OCI-LY3 (cell line): ENCODE measurements around the gene ALPG.
A peak's percentile ranks its signal among the peaks of the same experiment; 100 is the strongest.
"Not testable (repeated sequence)": the region's sequence is repeated elsewhere in the genome, so short reads cannot be mapped to it uniquely, and the experiment has no call there.

Experiments used
- H2AFZ ChIP-seq: fragments of 200-600, 300-600 bp; shearing (Covaris generic); 2 replicates; pipeline ENCODE4 v1.6.0; 2014; ENCODE audit warnings: antibody characterized with exemption, low read depth, low read length
- H3K27ac ChIP-seq: fragments of 200-600, 300-600 bp; sonication (generic); 2 replicates; pipeline ENCODE4 v1.5.1; 2014; ENCODE audit warnings: mild to moderate bottlenecking, low read length, moderate library complexity, mixed read lengths
- H3K27me3 ChIP-seq: fragments of 200-600, 300-600 bp; sonication (generic); 2 replicates; pipeline ENCODE4 v1.6.1; 2014; ENCODE audit warnings: low read depth, low read length, mixed read lengths
- H3K36me3 ChIP-seq: fragments of 200-600, 300-600 bp; sonication (generic); replicated peaks from 2 replicates; pipeline ENCODE3; 2014; ENCODE audit warnings: low read depth, low read length, mixed read lengths
- H3K4me1 ChIP-seq: fragments of 300-600, 200-600 bp; sonication (generic); 2 replicates; pipeline ENCODE4 v1.6.1; 2014; ENCODE audit warnings: low read length, mixed read lengths
- H3K4me2 ChIP-seq: fragments of 200-600, 300-600 bp; sonication (generic); 2 replicates; pipeline ENCODE4 v1.6.1; 2014; ENCODE audit warnings: low read length, mixed read lengths
- H3K4me3 ChIP-seq: fragments of 300-600, 200-600 bp; sonication (generic); 2 replicates; pipeline ENCODE4 v1.5.1; 2014; ENCODE audit warnings: antibody characterized with exemption, mild to moderate bottlenecking, low read length, moderate library complexity
- H3K79me2 ChIP-seq: fragments of 300-600, 200-600 bp; shearing (Covaris generic); 2 replicates; pipeline ENCODE4 v1.6.1; 2014; ENCODE audit warnings: mild to moderate bottlenecking, low read length, mixed read lengths
- H3K9ac ChIP-seq: fragments of 300-600, 200-600 bp; shearing (Covaris generic); 2 replicates; pipeline ENCODE4 v1.6.0; 2014; ENCODE audit warnings: mild to moderate bottlenecking, low read length, moderate library complexity
- H3K9me3 ChIP-seq: fragments of 200-600, 300-600 bp; shearing (Covaris generic); 2 replicates; pipeline ENCODE4 v1.6.1; 2014; ENCODE audit warnings: low read length, mixed read lengths; ENCODE audit not compliant: insufficient read depth
- H4K20me1 ChIP-seq: fragments of 200-600, 300-600 bp; sonication (generic); 2 replicates; pipeline ENCODE4 v1.6.1; 2016; ENCODE audit warnings: low read length, mixed read lengths; ENCODE audit not compliant: insufficient read depth
- EZH2phosphoT487 ChIP-seq: fragments of 200-600 bp; shearing (Covaris generic); IDR thresholded peaks from 2 replicates; pipeline ENCODE4 v1.6.1; 2018; ENCODE audit warnings: antibody characterized with exemption, mixed run types, low read depth
- TF ChIP-seq, protein P1 (sequence below): fragments of 200-600, 300-600 bp; sonication (generic); IDR thresholded peaks from 2 replicates; pipeline ENCODE4 v1.5.1; 2014; ENCODE audit warnings: antibody characterized with exemption, low read length, low read depth

ALPG gene

DNA sequence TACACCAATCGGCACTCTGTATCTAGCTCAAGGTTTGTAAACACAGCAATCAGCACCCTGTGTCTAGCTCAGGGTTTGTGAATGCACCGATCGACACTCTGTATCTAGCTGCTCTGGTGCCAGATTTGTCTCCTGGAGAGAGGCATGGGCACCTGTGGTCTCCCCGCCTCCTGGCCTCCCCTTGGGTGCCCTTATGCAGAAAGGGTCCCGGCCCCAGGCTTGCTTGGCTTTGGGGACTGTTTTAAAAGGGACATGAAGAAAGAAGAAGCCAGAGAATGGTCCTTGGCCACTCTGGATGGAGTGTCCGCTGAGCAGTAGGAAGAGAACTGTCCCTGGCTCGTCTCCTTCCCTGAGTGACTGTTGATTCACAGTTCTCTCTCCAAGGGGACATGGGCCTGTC lies 39.6 kb upstream of the ALPG start:
- H3K79me2 ChIP-seq: no peaks in the 10 kb centered on the region
- H3K9ac ChIP-seq: no peak overlapping the region
- H2AFZ ChIP-seq: no peak overlapping the region
- no peaks in the 10 kb centered on the region for H3K9me3 ChIP-seq
- no peak overlapping the region for H3K4me2 ChIP-seq
- H3K27me3 ChIP-seq: no peaks in the 10 kb centered on the region
- no peaks in the 10 kb centered on the region for H4K20me1 ChIP-seq
- no peaks in the 10 kb centered on the region for H3K36me3 ChIP-seq
- H3K4me3 ChIP-seq: no peak overlapping the region
- H3K4me1 ChIP-seq: peaks cover 13% of the 10 kb centered on the region
- TF ChIP-seq EZH2phosphoT487: no peak
- TF ChIP-seq, protein P1, sequence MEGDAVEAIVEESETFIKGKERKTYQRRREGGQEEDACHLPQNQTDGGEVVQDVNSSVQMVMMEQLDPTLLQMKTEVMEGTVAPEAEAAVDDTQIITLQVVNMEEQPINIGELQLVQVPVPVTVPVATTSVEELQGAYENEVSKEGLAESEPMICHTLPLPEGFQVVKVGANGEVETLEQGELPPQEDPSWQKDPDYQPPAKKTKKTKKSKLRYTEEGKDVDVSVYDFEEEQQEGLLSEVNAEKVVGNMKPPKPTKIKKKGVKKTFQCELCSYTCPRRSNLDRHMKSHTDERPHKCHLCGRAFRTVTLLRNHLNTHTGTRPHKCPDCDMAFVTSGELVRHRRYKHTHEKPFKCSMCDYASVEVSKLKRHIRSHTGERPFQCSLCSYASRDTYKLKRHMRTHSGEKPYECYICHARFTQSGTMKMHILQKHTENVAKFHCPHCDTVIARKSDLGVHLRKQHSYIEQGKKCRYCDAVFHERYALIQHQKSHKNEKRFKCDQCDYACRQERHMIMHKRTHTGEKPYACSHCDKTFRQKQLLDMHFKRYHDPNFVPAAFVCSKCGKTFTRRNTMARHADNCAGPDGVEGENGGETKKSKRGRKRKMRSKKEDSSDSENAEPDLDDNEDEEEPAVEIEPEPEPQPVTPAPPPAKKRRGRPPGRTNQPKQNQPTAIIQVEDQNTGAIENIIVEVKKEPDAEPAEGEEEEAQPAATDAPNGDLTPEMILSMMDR: no peak
- H3K27ac ChIP-seq: no peak overlapping the region

GRCh38 chr2:232367591-232368233 lies 38.9 kb upstream of the ALPG start:
- Histone ChIP-seq H3K27ac (no peak overlapping the region), H3K79me2 (no peaks in the 10 kb centered on the region), H3K9ac (no peak overlapping the region), H3K4me2 (no peak overlapping the region), H4K20me1 (no peaks in the 10 kb centered on the region), H3K27me3 (no peaks in the 10 kb centered on the region), H3K4me1 (peaks cover 13% of the 10 kb centered on the region), H3K36me3 (no peaks in the 10 kb centered on the region), H2AFZ (no peak overlapping the region), H3K4me3 (no peak overlapping the region), H3K9me3 (no peaks in the 10 kb centered on the region)
- TF ChIP-seq EZH2phosphoT487: no peak
- TF ChIP-seq, protein P1: no peak

GRCh38 chr2:232368311-232368731 lies 38.3 kb upstream of the ALPG start:
- no peak overlapping the region for H3K9ac ChIP-seq
- no peak overlapping the region for H3K4me3 ChIP-seq
- no peak overlapping the region for H3K27ac ChIP-seq
- no peaks in the 10 kb centered on the region for H4K20me1 ChIP-seq
- H3K4me1 ChIP-seq: peaks cover 13% of the 10 kb centered on the region
- no peak overlapping the region for H2AFZ ChIP-seq
- no peaks in the 10 kb centered on the region for H3K79me2 ChIP-seq
- no peaks in the 10 kb centered on the region for H3K9me3 ChIP-seq
- TF ChIP-seq, protein P1: no peak
- no peak for TF ChIP-seq EZH2phosphoT487
- no peaks in the 10 kb centered on the region for H3K36me3 ChIP-seq
- H3K27me3 ChIP-seq: no peaks in the 10 kb centered on the region
- no peak overlapping the region for H3K4me2 ChIP-seq

GRCh38 chr2:232369126-232369951 lies 37.3 kb upstream of the ALPG start:
- Histone ChIP-seq H3K4me2 (peak overlapping the region; percentile 32), H3K9me3 (no peaks in the 10 kb centered on the region), H4K20me1 (no peaks in the 10 kb centered on the region), H3K27ac (no peak overlapping the region), H3K9ac (peak overlapping the region; percentile 10; the same call in 1 of the 2 replicates), H3K27me3 (no peaks in the 10 kb centered on the region), H3K4me1 (peaks cover 4% of the 10 kb centered on the region; the same call in 1 of the 2 replicates), H3K79me2 (no peaks in the 10 kb centered on the region), H2AFZ (no peak overlapping the region), H3K36me3 (no peaks in the 10 kb centered on the region), H3K4me3 (peak overlapping the region; percentile 47)
- TF ChIP-seq, protein P1: no peak
- TF ChIP-seq EZH2phosphoT487: no peak

- not testable (repeated sequence) for H3K79me2 ChIP-seq, H3K4me1 ChIP-seq, H3K36me3 ChIP-seq, H3K9me3 ChIP-seq, H2AFZ ChIP-seq, H4K20me1 ChIP-seq, H3K27ac ChIP-seq, H3K27me3 ChIP-seq
- H3K9ac ChIP-seq: peak overlapping the region; percentile 10; the same call in 1 of the 2 replicates
- H3K4me3 ChIP-seq: peak overlapping the region; percentile 47
- H3K4me2 ChIP-seq: peak overlapping the region; percentile 32
Measured at GRCh38 chr2:232370007-232370406, 36.6 kb upstream of the ALPG start.
